H9 (cell line): ENCODE results near the gene PTDSS2. TPM values are rescaled to one million over a fixed set of nuclear protein-coding genes. Genes with fewer than 3 reads are reported as not detected.

Experiments
- DNase-seq: peaks from one replicate; pipeline ENCODE4 v3.0.0-alpha.2; 2017
- H2AFZ ChIP-seq: one replicate; pipeline ENCODE4 v1.6.1; 2013; ENCODE audit warnings: mild to moderate bottlenecking, low read length, control low read depth, moderate library complexity
- H2AK5ac ChIP-seq: 2 replicates; pipeline ENCODE4 v1.6.1; 2013; ENCODE audit warnings: low read length, control low read depth, mixed read lengths; ENCODE audit not compliant: insufficient read length
- H2BK120ac ChIP-seq: one replicate; pipeline ENCODE4 v1.6.1; 2013; ENCODE audit warnings: low read depth, mild to moderate bottlenecking, low read length, control low read depth, inconsistent platforms; ENCODE audit not compliant: poor library complexity, severe bottlenecking
- H2BK12ac ChIP-seq: 2 replicates; pipeline ENCODE4 v1.6.1; 2013; ENCODE audit warnings: low read length, control low read depth, mixed read lengths, low read depth; ENCODE audit not compliant: insufficient read length
- H2BK15ac ChIP-seq: 2 replicates; pipeline ENCODE4 v1.6.1; 2013; ENCODE audit warnings: low read depth, low read length, control low read depth
- H2BK20ac ChIP-seq: one replicate; pipeline ENCODE4 v1.6.1; 2013; ENCODE audit warnings: low read depth, mild to moderate bottlenecking, low read length, control low read depth, inconsistent platforms; ENCODE audit not compliant: poor library complexity, severe bottlenecking
- H2BK5ac ChIP-seq: 2 replicates; pipeline ENCODE4 v1.6.1; 2013; ENCODE audit warnings: low read length, control low read depth, mixed read lengths; ENCODE audit not compliant: insufficient read length
- H3K14ac ChIP-seq: 2 replicates; pipeline ENCODE4 v1.6.1; 2013; ENCODE audit warnings: low read length, control low read depth; ENCODE audit not compliant: insufficient read depth
- H3K18ac ChIP-seq: 2 replicates; pipeline ENCODE4 v1.6.1; 2013; ENCODE audit warnings: low read depth, mild to moderate bottlenecking, mixed read lengths, low read length, control low read depth; ENCODE audit not compliant: insufficient read length
- H3K23ac ChIP-seq: 2 replicates; pipeline ENCODE4 v1.6.1; 2013; ENCODE audit warnings: low read length, control low read depth, mixed read lengths, low read depth; ENCODE audit not compliant: insufficient read length
- H3K23me2 ChIP-seq: 2 replicates; pipeline ENCODE4 v1.6.1; 2013; ENCODE audit warnings: low read depth, mild to moderate bottlenecking, mixed read lengths, low read length, control low read depth; ENCODE audit not compliant: insufficient read length, poor library complexity, severe bottlenecking
- H3K27ac ChIP-seq: 2 replicates; pipeline ENCODE4 v1.5.1; 2013; ENCODE audit warnings: low read length, control low read depth, mixed read lengths, low read depth; ENCODE audit not compliant: insufficient read length
- H3K27me3 ChIP-seq: 2 replicates; pipeline ENCODE4 v1.6.1; 2013; ENCODE audit warnings: low read length, control low read depth, inconsistent platforms; ENCODE audit not compliant: insufficient read depth
- H3K4ac ChIP-seq: 2 replicates; pipeline ENCODE4 v1.6.1; 2013; ENCODE audit warnings: low read depth, mild to moderate bottlenecking, control low read depth, inconsistent platforms, low read length, moderate library complexity
- H3K4me1 ChIP-seq: 2 replicates; pipeline ENCODE4 v1.6.1; 2013; ENCODE audit warnings: low read length, control low read depth, inconsistent platforms; ENCODE audit not compliant: insufficient read depth
- H3K4me2 ChIP-seq: 2 replicates; pipeline ENCODE4 v1.6.1; 2013; ENCODE audit warnings: low read length, control low read depth, mixed read lengths; ENCODE audit not compliant: insufficient read length, insufficient read depth
- H3K56ac ChIP-seq: 2 replicates; pipeline ENCODE4 v1.6.1; 2013; ENCODE audit warnings: low read depth, mild to moderate bottlenecking, mixed read lengths, low read length, control low read depth; ENCODE audit not compliant: insufficient read length
- H3K79me1 ChIP-seq: 2 replicates; pipeline ENCODE4 v1.6.1; 2013; ENCODE audit warnings: low read depth, mild to moderate bottlenecking, moderate library complexity, low read length, control low read depth, inconsistent platforms; ENCODE audit not compliant: insufficient read depth, poor library complexity, severe bottlenecking
- H3K79me2 ChIP-seq: 2 replicates; pipeline ENCODE4 v1.6.1; 2013; ENCODE audit warnings: low read length, control low read depth, inconsistent platforms; ENCODE audit not compliant: insufficient read depth
- H3K9ac ChIP-seq: 2 replicates; pipeline ENCODE4 v1.6.1; 2013; ENCODE audit warnings: low read length, control low read depth, mixed read lengths; ENCODE audit not compliant: insufficient read length; ENCODE audit errors: extremely low read depth
- H3K9me3 ChIP-seq: one replicate; pipeline ENCODE4 v1.6.1; 2013; ENCODE audit warnings: low read depth, low read length, inconsistent platforms; ENCODE audit not compliant: control insufficient read depth
- H3T11ph ChIP-seq: one replicate; pipeline ENCODE4 v1.6.1; 2013; ENCODE audit warnings: mild to moderate bottlenecking, low read length, control low read depth, inconsistent platforms
- H4K20me1 ChIP-seq: one replicate; pipeline ENCODE4 v1.6.1; 2013; ENCODE audit not compliant: control insufficient read depth, insufficient read length, insufficient read depth
- H4K5ac ChIP-seq: 2 replicates; pipeline ENCODE4 v1.6.1; 2013; ENCODE audit warnings: low read depth, mild to moderate bottlenecking, mixed read lengths, low read length, control low read depth; ENCODE audit not compliant: insufficient read length
- H4K8ac ChIP-seq: replicated peaks from 2 replicates; pipeline ENCODE4 v1.6.1; 2013; ENCODE audit warnings: low read length, control low read depth, mixed read lengths, low read depth; ENCODE audit not compliant: insufficient read length
- H4K91ac ChIP-seq: 2 replicates; pipeline ENCODE4 v1.6.1; 2013; ENCODE audit warnings: low read depth, mild to moderate bottlenecking, moderate library complexity, mixed read lengths, low read length, control low read depth; ENCODE audit not compliant: insufficient read length
- H3K27ac Mint-ChIP-seq, 3 experiments: 2 replicates in 2 of 3; 3 replicates in 1 of 3; pipeline ENCODE4 v1.8.0; 2020 to 2021; ENCODE audit warnings: mixed read lengths in 3 of 3, mild to moderate bottlenecking in 1 of 3, moderate library complexity in 1 of 3
- H3K27me3 Mint-ChIP-seq: 2 replicates; pipeline ENCODE4 v1.8.0; 2021; ENCODE audit warnings: low read depth, mild to moderate bottlenecking, moderate library complexity, mixed read lengths
- H3K36me3 Mint-ChIP-seq, 3 experiments: 2 replicates in 2 of 3; 3 replicates in 1 of 3; pipeline ENCODE4 v1.8.0; 2020 to 2021; ENCODE audit warnings: low read depth in 3 of 3, mixed read lengths in 3 of 3; ENCODE audit not compliant: insufficient read depth in 1 of 3
- H3K4me1 Mint-ChIP-seq, 2 experiments: 2 replicates each; pipeline ENCODE4 v1.8.0; 2020; ENCODE audit warnings: mixed read lengths in 2 of 2
- H3K4me3 Mint-ChIP-seq, 2 experiments: 2 replicates in 1 of 2; 3 replicates in 1 of 2; pipeline ENCODE4 v1.8.0; 2020 to 2021; ENCODE audit warnings: mild to moderate bottlenecking in 2 of 2, mixed read lengths in 2 of 2, moderate library complexity in 1 of 2
- H3K9me3 Mint-ChIP-seq, 2 experiments: 2 replicates in 1 of 2; 3 replicates in 1 of 2; pipeline ENCODE4 v1.8.0; 2020; ENCODE audit warnings: mild to moderate bottlenecking in 2 of 2, mixed read lengths in 2 of 2, moderate library complexity in 1 of 2
- CTCF ChIP-seq: fragments of 200-600 bp; sonication (generic); conservative IDR thresholded peaks from 3 replicates; pipeline ENCODE4 v1.8.0; 2021; ENCODE audit warnings: antibody characterized with exemption, mild to moderate bottlenecking
- WGBS: extraction: QIAGEN DNeasy Blood & Tissue Kit; methylation state at CpG from one replicate; pipeline ENCODE4 v1.1.7; 2013; ENCODE audit warnings: missing lambda C conversion rate, low lambda C conversion rate, mixed read lengths; ENCODE audit not compliant: insufficient read length; ENCODE audit errors: extremely low coverage; 5-methylcytosine and 5-hydroxymethylcytosine counted together
- total RNA-seq: library from RNA; stranded (reverse); gene quantifications from 2 replicates; pipeline ENCODE4 v1.2.1, GENCODE V29; 2021

Gene PTDSS2
- total RNA-seq, 1 experiment from 2014 or later: 55.3 TPM

DNA sequence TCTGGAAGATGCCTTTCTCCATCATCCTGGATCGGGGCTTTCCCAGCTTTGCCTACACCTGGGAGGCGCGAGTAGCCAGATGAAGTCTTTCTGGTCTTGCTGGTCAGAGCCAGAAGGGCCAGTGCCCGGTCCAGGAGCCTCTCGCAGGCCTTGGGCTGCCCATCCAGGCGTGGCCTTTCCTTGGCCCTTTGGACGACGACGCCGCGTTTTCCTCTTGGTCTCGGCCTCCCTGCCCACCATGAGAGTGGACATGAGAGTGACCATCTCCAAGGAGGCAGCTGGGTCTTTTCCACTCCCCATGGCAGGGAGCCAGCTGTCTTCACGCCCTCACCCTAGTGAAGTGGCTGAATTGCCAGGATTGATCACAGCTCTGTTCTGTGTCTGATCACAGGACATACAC is 3.5 kb downstream of the PTDSS2 start:
- H2BK20ac ChIP-seq: no peak overlapping the region

More for the DNA sequence above, 3.5 kb downstream of the PTDSS2 start:
- Histone ChIP-seq H3K4me1 (no peaks in the 10 kb centered on the region), H3K27ac (no peak overlapping the region), H4K8ac (no peak overlapping the region), H4K20me1 (no peaks in the 10 kb centered on the region), H3K23ac (no peak overlapping the region), H3K14ac (no peak overlapping the region), H3K4ac (no peak overlapping the region), H3K4me2 (no peak overlapping the region), H3K9ac (no peak overlapping the region), H3T11ph (no peak overlapping the region), H2BK12ac (no peak overlapping the region), H2BK15ac (no peak overlapping the region), H3K56ac (no peak overlapping the region), H2AFZ (no peak overlapping the region), H3K18ac (no peak overlapping the region), H3K79me1 (peaks cover 7% of the 10 kb centered on the region), H4K5ac (no peak overlapping the region), H3K9me3 (no peaks in the 10 kb centered on the region), H3K79me2 (peaks cover 15% of the 10 kb centered on the region; the same call in 1 of the 2 replicates), H2AK5ac (no peak overlapping the region), H2BK5ac (no peak overlapping the region), H4K91ac (no peak overlapping the region), H3K23me2 (peaks cover 7% of the 10 kb centered on the region), H2BK120ac (no peak overlapping the region), H3K27me3 (no peaks in the 10 kb centered on the region)
- TF ChIP-seq CTCF: no peak
- Mint-ChIP-seq H3K27ac (no peak overlapping the region), H3K9me3 (peaks cover 0 to 2% of the 10 kb centered on the region in 2 experiments; a peak in 2 of 5 replicates), H3K27me3 (no peaks in the 10 kb centered on the region), H3K36me3 (peaks cover 14 to 46% (median 40%) of the 10 kb centered on the region in 3 experiments; a peak in 6 of 7 replicates), H3K4me1 (peaks cover 46 to 47% of the 10 kb centered on the region in 2 experiments), H3K4me3 (no peak overlapping the region)
- no CpG with 5 or more reads among the region's 13 CpGs for WGBS
- no peak for DNase-seq
